MM.1S (cell line): ENCODE measurements around the gene MCM6.

Experiments used
- DNase-seq: peaks from one replicate; pipeline ENCODE4 v3.0.0-alpha.2; 2015
- H2AFZ ChIP-seq: fragments of 300-600 bp; sonication (generic); 2 replicates; pipeline ENCODE4 v1.6.0; 2016; ENCODE audit warnings: antibody characterized with exemption, low read length
- H3F3A ChIP-seq: fragments of 300-600 bp; sonication (generic); 2 replicates; pipeline ENCODE4 v1.6.1; 2016; ENCODE audit warnings: mild to moderate bottlenecking, antibody characterized with exemption, low read length, moderate library complexity, mixed read lengths; ENCODE audit not compliant: insufficient read depth
- H3K27ac ChIP-seq: fragments of 300-600 bp; sonication (generic); 2 replicates; pipeline ENCODE4 v1.5.1; 2016; ENCODE audit warnings: mild to moderate bottlenecking, low read length
- H3K27me3 ChIP-seq: fragments of 300-600 bp; sonication (generic); replicated peaks from 2 replicates; pipeline ENCODE4 v1.6.0; 2016; ENCODE audit warnings: low read length; ENCODE audit not compliant: insufficient read depth
- H3K36me3 ChIP-seq: fragments of 300-600 bp; sonication (generic); replicated peaks from 2 replicates; pipeline ENCODE4 v1.6.1; 2016; ENCODE audit warnings: mild to moderate bottlenecking, low read length, mixed read lengths; ENCODE audit not compliant: insufficient read depth
- H3K4me1 ChIP-seq: fragments of 300-600 bp; sonication (generic); 2 replicates; pipeline ENCODE4 v1.6.1; 2016; ENCODE audit warnings: low read length, mixed read lengths
- H3K4me2 ChIP-seq: fragments of 300-600 bp; sonication (generic); 2 replicates; pipeline ENCODE4 v1.6.0; 2016; ENCODE audit warnings: low read depth, low read length
- H3K4me3 ChIP-seq: fragments of 300-600 bp; sonication (generic); 2 replicates; pipeline ENCODE4 v1.5.1; 2016; ENCODE audit warnings: low read length, mixed read lengths
- H3K79me2 ChIP-seq: fragments of 300-600 bp; sonication (generic); 2 replicates; pipeline ENCODE4 v1.6.1; 2016; ENCODE audit warnings: mixed run types, low read length, mixed read lengths
- H3K9ac ChIP-seq: fragments of 300-600 bp; sonication (generic); 2 replicates; pipeline ENCODE4 v1.6.1; 2016; ENCODE audit warnings: low read length, mixed read lengths
- H3K9me2 ChIP-seq: fragments of 300-600 bp; sonication (generic); replicated peaks from 2 replicates; pipeline ENCODE4 v1.6.1; 2016; ENCODE audit warnings: mild to moderate bottlenecking, low read length, mixed read lengths; ENCODE audit not compliant: insufficient read depth
- H3K9me3 ChIP-seq: fragments of 300-600 bp; sonication (generic); replicated peaks from 2 replicates; pipeline ENCODE4 v1.6.1; 2016; ENCODE audit warnings: mild to moderate bottlenecking, low read length, mixed read lengths; ENCODE audit not compliant: insufficient read depth
- H4K20me1 ChIP-seq: fragments of 300-600 bp; sonication (generic); 2 replicates; pipeline ENCODE4 v1.6.1; 2016; ENCODE audit warnings: mild to moderate bottlenecking, low read length, moderate library complexity, mixed read lengths; ENCODE audit not compliant: insufficient read depth
- EZH2 ChIP-seq: fragments of 300-600 bp; sonication (generic); optimal IDR thresholded peaks from 2 replicates; pipeline ENCODE3; 2017; ENCODE audit warnings: low read depth, mild to moderate bottlenecking, antibody characterized with exemption, low read length, mixed read lengths
- EZH2phosphoT487 ChIP-seq: fragments of 300-600 bp; sonication (generic); IDR thresholded peaks from 2 replicates; pipeline ENCODE4 v1.6.1; 2018; ENCODE audit warnings: antibody characterized with exemption, low read length
- TF ChIP-seq, protein P1 (sequence below): fragments of 300-600 bp; sonication (generic); IDR thresholded peaks from 2 replicates; pipeline ENCODE4 v1.5.1; 2016; ENCODE audit warnings: antibody characterized with exemption, low read length, mixed read lengths

Gene MCM6

DNA sequence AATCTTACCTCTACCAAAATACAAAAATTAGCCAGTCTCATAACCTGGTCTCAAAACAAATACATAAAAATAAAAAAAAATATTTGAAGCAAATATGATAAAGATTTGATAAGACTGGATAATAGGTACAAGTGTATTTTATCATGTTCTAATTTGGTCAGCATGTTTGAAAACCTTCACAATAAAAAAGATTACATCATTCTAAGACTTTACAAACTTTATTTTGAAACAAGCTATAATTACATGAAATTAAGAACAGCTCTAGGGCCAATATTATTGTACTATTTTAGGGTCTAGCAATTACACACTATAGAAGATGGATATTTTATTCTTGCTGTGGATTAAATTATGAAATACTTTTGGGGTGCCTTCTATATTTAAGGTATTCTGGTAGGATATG is 29.4 kb upstream of the MCM6 start:
- Histone ChIP-seq H3K27ac (no peak overlapping the region), H3K4me3 (no peak overlapping the region), H3K27me3 (no peaks in the 10 kb centered on the region), H2AFZ (no peak overlapping the region), H3K79me2 (no peaks in the 10 kb centered on the region), H3K9me2 (no peaks in the 10 kb centered on the region), H3K9me3 (no peaks in the 10 kb centered on the region), H3K4me2 (no peak overlapping the region), H3F3A (no peaks in the 10 kb centered on the region), H3K9ac (no peak overlapping the region), H3K4me1 (no peaks in the 10 kb centered on the region), H3K36me3 (0 out of 2 replicates have a peak, but pooled peaks cover 4% of the 10 kb centered on the region), H4K20me1 (no peaks in the 10 kb centered on the region)
- TF ChIP-seq EZH2phosphoT487 (no peak), EZH2 (no peak)
- TF ChIP-seq, protein P1, sequence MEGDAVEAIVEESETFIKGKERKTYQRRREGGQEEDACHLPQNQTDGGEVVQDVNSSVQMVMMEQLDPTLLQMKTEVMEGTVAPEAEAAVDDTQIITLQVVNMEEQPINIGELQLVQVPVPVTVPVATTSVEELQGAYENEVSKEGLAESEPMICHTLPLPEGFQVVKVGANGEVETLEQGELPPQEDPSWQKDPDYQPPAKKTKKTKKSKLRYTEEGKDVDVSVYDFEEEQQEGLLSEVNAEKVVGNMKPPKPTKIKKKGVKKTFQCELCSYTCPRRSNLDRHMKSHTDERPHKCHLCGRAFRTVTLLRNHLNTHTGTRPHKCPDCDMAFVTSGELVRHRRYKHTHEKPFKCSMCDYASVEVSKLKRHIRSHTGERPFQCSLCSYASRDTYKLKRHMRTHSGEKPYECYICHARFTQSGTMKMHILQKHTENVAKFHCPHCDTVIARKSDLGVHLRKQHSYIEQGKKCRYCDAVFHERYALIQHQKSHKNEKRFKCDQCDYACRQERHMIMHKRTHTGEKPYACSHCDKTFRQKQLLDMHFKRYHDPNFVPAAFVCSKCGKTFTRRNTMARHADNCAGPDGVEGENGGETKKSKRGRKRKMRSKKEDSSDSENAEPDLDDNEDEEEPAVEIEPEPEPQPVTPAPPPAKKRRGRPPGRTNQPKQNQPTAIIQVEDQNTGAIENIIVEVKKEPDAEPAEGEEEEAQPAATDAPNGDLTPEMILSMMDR = no peak
- DNase-seq = no peak

DNA sequence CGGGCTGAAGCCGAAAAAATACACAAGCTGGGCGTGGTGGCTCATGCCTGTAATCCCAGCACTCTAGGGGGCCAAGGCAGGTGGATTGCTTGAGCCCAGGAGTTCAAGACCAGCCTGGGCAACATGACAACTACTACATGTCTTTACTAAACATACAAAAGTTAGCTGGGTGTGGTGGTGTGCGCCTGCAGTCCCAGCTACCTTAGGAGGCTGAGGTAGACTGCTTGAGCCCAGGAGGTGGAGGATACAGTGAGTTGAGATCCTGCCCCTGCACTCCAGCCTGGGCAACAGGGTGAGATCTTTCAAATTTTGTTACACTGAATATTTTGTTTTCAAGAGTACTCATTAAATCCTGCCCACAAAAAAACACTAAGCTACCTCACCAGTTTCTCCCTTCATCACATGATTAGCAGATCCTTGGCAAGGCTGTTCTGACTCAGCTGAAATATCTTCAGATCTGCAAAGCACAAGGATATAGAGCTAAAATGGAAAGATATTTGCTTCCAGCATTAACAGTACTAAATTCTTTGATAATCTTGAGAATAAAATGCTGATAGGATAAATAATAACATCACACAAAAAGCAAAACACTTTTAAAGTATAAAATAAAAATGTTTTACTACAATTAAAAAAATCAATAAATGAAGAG is 28.2 kb upstream of the MCM6 start:
- no peak overlapping the region for H2AFZ ChIP-seq
- H3K36me3 ChIP-seq = no peaks in the 10 kb centered on the region
- H3K27me3 ChIP-seq = no peaks in the 10 kb centered on the region
- no peak for DNase-seq
- H3K9me2 ChIP-seq = no peaks in the 10 kb centered on the region
- H3K4me2 ChIP-seq = no peak overlapping the region
- H3K4me3 ChIP-seq = no peak overlapping the region
- no peak overlapping the region for H3K9ac ChIP-seq
- no peak overlapping the region for H3K27ac ChIP-seq
- H3K4me1 ChIP-seq = no peaks in the 10 kb centered on the region
- TF ChIP-seq, protein P1 = no peak
- no peak for TF ChIP-seq EZH2phosphoT487
- no peak for TF ChIP-seq EZH2
- no peaks in the 10 kb centered on the region for H3K79me2 ChIP-seq
- H4K20me1 ChIP-seq = no peaks in the 10 kb centered on the region
- no peaks in the 10 kb centered on the region for H3K9me3 ChIP-seq
- no peaks in the 10 kb centered on the region for H3F3A ChIP-seq

DNA sequence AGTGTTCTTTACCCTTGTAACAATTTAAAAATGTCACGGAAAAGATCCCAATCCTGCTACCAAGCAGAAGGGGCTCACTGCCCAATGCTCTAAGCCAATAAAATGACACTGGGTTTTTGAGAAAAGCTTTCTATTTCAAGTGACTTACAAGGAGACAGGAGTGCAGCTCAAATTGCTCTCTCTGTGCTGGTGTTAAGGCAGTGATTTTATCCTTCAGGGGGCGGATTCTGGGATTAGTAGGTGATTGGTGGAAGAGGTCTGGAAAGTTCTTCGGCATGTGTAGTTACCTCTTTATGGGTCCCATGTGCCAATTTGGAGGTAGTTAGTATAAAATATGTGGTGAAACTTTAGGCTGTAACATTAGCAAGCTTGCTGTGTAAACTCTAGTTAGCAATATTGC is 27.4 kb upstream of the MCM6 start:
- H3K36me3 ChIP-seq = no peaks in the 10 kb centered on the region
- H3K27ac ChIP-seq = no peak overlapping the region
- no peak overlapping the region for H2AFZ ChIP-seq
- no peak overlapping the region for H3K4me2 ChIP-seq
- H3K79me2 ChIP-seq = no peaks in the 10 kb centered on the region
- no peak for TF ChIP-seq EZH2
- TF ChIP-seq, protein P1 = no peak
- TF ChIP-seq EZH2phosphoT487 = no peak
- no peaks in the 10 kb centered on the region for H3K4me1 ChIP-seq
- H3K27me3 ChIP-seq = no peaks in the 10 kb centered on the region
- no peak overlapping the region for H3K9ac ChIP-seq
- no peaks in the 10 kb centered on the region for H3F3A ChIP-seq
- H4K20me1 ChIP-seq = no peaks in the 10 kb centered on the region
- no peak for DNase-seq
- H3K4me3 ChIP-seq = no peak overlapping the region
- H3K9me3 ChIP-seq = no peaks in the 10 kb centered on the region
- H3K9me2 ChIP-seq = no peaks in the 10 kb centered on the region
